Endothelial cell of umbilical vein (primary cell): Measurements from ENCODE around the gene UGT2B15. TPM values are rescaled to one million over a fixed set of nuclear protein-coding genes. Genes with fewer than 3 reads are reported as not detected.

Experiments
- BruUV-seq: library from RNA; stranded (reverse); fragments of 400-500 nt; replicated peaks from 2 replicates; lab custom pipeline; 2021; lab: Mats Ljungman, UMichigan
- CTCF ChIA-PET: fragments of 300-600, 350-600 bp; sonication (Branson Sonifier 250); formaldehyde crosslinking; loops from one replicate; lab custom pipeline; 2021; ENCODE audit warnings: antibody characterized with exemption, inconsistent platforms; lab: Charles Lee
- POLR2A ChIA-PET: fragments of 300-600, 350-600 bp; sonication (Branson Sonifier 250); formaldehyde crosslinking; loops from one replicate; lab custom pipeline; 2021; ENCODE audit warnings: antibody characterized with exemption, inconsistent platforms; lab: Charles Lee
- DNase-seq: peaks from one replicate; pipeline ENCODE4 v3.0.0-alpha.2; 2011; ENCODE audit warnings: low read depth, low spot score
- FAIRE-seq: peaks from 2 replicates; lab custom pipeline; 2011; peaks lifted over from hg19 to GRCh38; lab: Jason Lieb, UNC
- H2AFZ ChIP-seq: 2 replicates; pipeline ENCODE4 v1.6.0; 2012; ENCODE audit warnings: low read depth, low read length, control low read depth, inconsistent platforms
- H3K27ac ChIP-seq: 2 replicates; pipeline ENCODE4 v1.5.1; 2011; ENCODE audit warnings: low read depth, mild to moderate bottlenecking, control low read depth, low read length, moderate library complexity; ENCODE audit not compliant: insufficient read depth
- H3K27me3 ChIP-seq, 2 experiments: 2 replicates each; pipeline versions ENCODE4 v1.6.0 to v1.6.1; 2011; ENCODE audit warnings: low read length in 2 of 2, mixed read lengths in 1 of 2; ENCODE audit not compliant: control insufficient read depth in 2 of 2, insufficient read depth in 2 of 2
- H3K36me3 ChIP-seq, 2 experiments: 2 replicates in 1 of 2; 3 replicates in 1 of 2; pipeline ENCODE4 v1.5.1; 2011; ENCODE audit warnings: low read length in 2 of 2, mild to moderate bottlenecking in 1 of 2, moderate library complexity in 1 of 2; ENCODE audit not compliant: control insufficient read depth in 2 of 2, insufficient read depth in 2 of 2; ENCODE audit errors: extremely low read depth in 1 of 2
- H3K4me1 ChIP-seq: 3 replicates; pipeline ENCODE4 v1.5.1; 2011; ENCODE audit warnings: mild to moderate bottlenecking, low read length; ENCODE audit not compliant: control insufficient read depth, insufficient read depth; ENCODE audit errors: extremely low read depth
- H3K4me2 ChIP-seq: 2 replicates; pipeline ENCODE4 v1.6.1; 2011; ENCODE audit warnings: low read length, control low read depth, mixed read lengths; ENCODE audit not compliant: insufficient read depth
- H3K4me3 ChIP-seq, 3 experiments: fragments of 200-600 bp in 1 of 3; sonication (generic), shearing (Covaris generic) in 1 of 3; replicated peaks in 1 of 3; 2 replicates each; pipeline ENCODE4 v1.5.1; 2011 to 2016; ENCODE audit warnings: control low read depth in 3 of 3, low read length in 3 of 3, mild to moderate bottlenecking in 2 of 3, inconsistent platforms in 1 of 3, low read depth in 1 of 3, moderate library complexity in 1 of 3; ENCODE audit not compliant: insufficient read depth in 1 of 3
- H3K79me2 ChIP-seq: 2 replicates; pipeline ENCODE4 v1.6.0; 2012; ENCODE audit warnings: low read length, inconsistent platforms; ENCODE audit not compliant: control insufficient read depth, insufficient read depth
- H3K9ac ChIP-seq: replicated peaks from 2 replicates; pipeline ENCODE3; 2011; ENCODE audit warnings: low read length, control low read depth; ENCODE audit not compliant: insufficient read depth; ENCODE audit errors: extremely low read depth
- H3K9me1 ChIP-seq: replicated peaks from 3 replicates; pipeline ENCODE4 v1.6.0; 2011; ENCODE audit warnings: mild to moderate bottlenecking, low read length; ENCODE audit not compliant: control insufficient read depth, insufficient read depth; ENCODE audit errors: extremely low read depth
- H3K9me3 ChIP-seq: replicated peaks from 2 replicates; pipeline ENCODE4 v1.5.1; 2012; ENCODE audit warnings: low read length, inconsistent platforms; ENCODE audit not compliant: control insufficient read depth, insufficient read depth
- H4K20me1 ChIP-seq: replicated peaks from 2 replicates; pipeline ENCODE3; 2011; ENCODE audit warnings: mild to moderate bottlenecking, low read length; ENCODE audit not compliant: control insufficient read depth, insufficient read depth; ENCODE audit errors: extremely low read depth
- CTCF ChIP-seq, 2 donors: IDR thresholded peaks; 1 replicate in 1 of 2; 2 replicates in 1 of 2; pipeline ENCODE4 v1.5.1; 2011; ENCODE audit warnings: low read length in 2 of 2, mild to moderate bottlenecking in 2 of 2, moderate library complexity in 2 of 2, control low read depth in 1 of 2, inconsistent platforms in 1 of 2, low read depth in 1 of 2; ENCODE audit not compliant: insufficient read depth in 1 of 2; ENCODE audit errors: extremely low read depth in 1 of 2
- EZH2 ChIP-seq: IDR thresholded peaks from 2 replicates; pipeline ENCODE4 v1.6.1; 2012; ENCODE audit warnings: borderline replicate concordance, low read depth, mild to moderate bottlenecking, moderate library complexity, low read length, inconsistent platforms; ENCODE audit not compliant: severe bottlenecking
- FOS ChIP-seq: IDR thresholded peaks from 2 replicates; pipeline ENCODE4 v1.6.1; 2011; ENCODE audit warnings: mild to moderate bottlenecking, low read length, moderate library complexity, borderline replicate concordance; ENCODE audit not compliant: insufficient read depth
- GATA2 ChIP-seq: IDR thresholded peaks from 2 replicates; pipeline ENCODE4 v1.7.0; 2011; ENCODE audit warnings: low read depth, mild to moderate bottlenecking, moderate library complexity, mixed read lengths, low read length; ENCODE audit not compliant: insufficient read length, insufficient read depth
- JUN ChIP-seq: IDR thresholded peaks from 2 replicates; pipeline ENCODE4 v1.6.1; 2011; ENCODE audit warnings: borderline replicate concordance, low read depth; ENCODE audit not compliant: insufficient read length, insufficient read depth
- MAX ChIP-seq: IDR thresholded peaks from 2 replicates; pipeline ENCODE4 v1.6.1; 2011; ENCODE audit not compliant: insufficient read depth, insufficient read length
- MYC ChIP-seq: IDR thresholded peaks from one replicate; pipeline ENCODE4 v1.6.1; 2011; ENCODE audit warnings: mild to moderate bottlenecking, low read depth, low read length
- POLR2A ChIP-seq: IDR thresholded peaks from 2 replicates; pipeline ENCODE4 v1.6.1; 2012; ENCODE audit warnings: low read depth, mild to moderate bottlenecking, control low read depth, low read length
- POLR2AphosphoS5 ChIP-seq: IDR thresholded peaks from 2 replicates; pipeline ENCODE4 v1.6.1; 2012; ENCODE audit warnings: low read depth, mild to moderate bottlenecking, control low read depth, low read length, moderate library complexity; ENCODE audit not compliant: insufficient read depth
- dilution Hi-C: fragments of 300-500 bp; cut with MboI; formaldehyde crosslinking; loops from one replicate; pipeline ENCODE4 v1.15.0; 2019; ENCODE audit warnings: low sequenced_read_pairs; ENCODE audit not compliant: extremely low pct_ligation_motif_present
- intact Hi-C: fragments of 100-400 bp; cut with micrococcal nuclease; formaldehyde crosslinking; loops from one replicate; pipeline ENCODE4 v1.10.0; 2022
- polyA plus RNA-seq, 4 experiments: library from polyadenylated mRNA; depleted of rRNA in 3 of 4; stranded (reverse) in 3 of 4; unstranded in 1 of 4; fragments of >200 nt; gene quantifications; 2 replicates each; pipeline versions ENCODE4 v1.2.1 to v1.2.3, GENCODE V29; 2011 to 2012; ENCODE audit warnings: missing spikeins in 1 of 4
- total RNA-seq: library from RNA; stranded (reverse); gene quantifications from 2 replicates; pipeline ENCODE4 v1.2.3, GENCODE V29; 2021

UGT2B15 gene
- total and polyA plus RNA-seq, 2 donors (not counting 3 experiments of a cell fraction or from before 2014, with no cell fraction given), result not detected

GRCh38 chr4:68655764-68656444 is 14.5 kb downstream of the UGT2B15 start:
- Histone ChIP-seq H3K4me2 (no peak overlapping the region), H3K79me2 (no peaks in the 10 kb centered on the region), H3K4me3 (no peak overlapping the region), H4K20me1 (no peaks in the 10 kb centered on the region), H3K9me1 (no peaks in the 10 kb centered on the region), H3K4me1 (no peaks in the 10 kb centered on the region), H3K36me3 (no peaks in the 10 kb centered on the region), H3K9ac (no peak overlapping the region), H3K27me3 (no peaks in the 10 kb centered on the region), H2AFZ (no peak overlapping the region), H3K9me3 (no peaks in the 10 kb centered on the region), H3K27ac (no peak overlapping the region)
- FAIRE-seq (no peak), DNase-seq (no peak)
- no TSS peak for BruUV-seq
- dilution Hi-C loops, result no loop called here
- POLR2A ChIA-PET, result no interaction called here
- CTCF ChIA-PET, result no interaction called here
- TF ChIP-seq CTCF (IDR thresholded peaks at IDR 0.05; ENCODE audit: extremely low read depth in 1 of 2, insufficient read depth in 1 of 2, low read depth in 1 of 2, low read length in 2 of 2), result no peak
- TF ChIP-seq JUN, result no peak
- no peak for TF ChIP-seq MYC
- TF ChIP-seq EZH2, result no peak
- TF ChIP-seq POLR2A, result no peak
- TF ChIP-seq POLR2AphosphoS5, result no peak
- no peak for TF ChIP-seq GATA2
- no peak for TF ChIP-seq MAX
- TF ChIP-seq FOS, result no peak
- intact Hi-C loops, result no loop called here
